Measurements from ENCODE around the gene C2orf15. TPM values are rescaled to one million over a fixed set of nuclear protein-coding genes. Genes with fewer than 3 reads are reported as not detected.

The C2orf15 gene
- total RNA-seq, 1 experiment from 2014 or later, result 0.95 TPM

Other genes starting within 250 kb of the C2orf15 start
- not detected in 2 replicates for gene CRACDL, start 205.5 kb upstream of the C2orf15 start, total RNA-seq (2014; rRNA removed; shearing (Covaris generic); ENCODE audit: low replicate concordance)
- 0.35 and 1.8 TPM in 2 replicates for gene TSGA10, start 13.2 kb downstream of the C2orf15 start, total RNA-seq (2014; rRNA removed; shearing (Covaris generic); ENCODE audit: low replicate concordance)
- 15.7 and 25.2 TPM in 2 replicates for gene LIPT1, start 13.3 kb downstream of the C2orf15 start, total RNA-seq (2014; rRNA removed; shearing (Covaris generic); ENCODE audit: low replicate concordance)
- 30.1 and 40.0 TPM in 2 replicates for gene MITD1, start 39.4 kb downstream of the C2orf15 start, total RNA-seq (2014; rRNA removed; shearing (Covaris generic); ENCODE audit: low replicate concordance)
- gene MRPL30, start 39.5 kb downstream of the C2orf15 start, total RNA-seq (2014; rRNA removed; shearing (Covaris generic); ENCODE audit: low replicate concordance), result 54.8 and 78.0 TPM in 2 replicates
- not detected in 2 replicates for gene LYG2, start 114.0 kb downstream of the C2orf15 start, total RNA-seq (2014; rRNA removed; shearing (Covaris generic); ENCODE audit: low replicate concordance)
- not detected in 2 replicates for gene LYG1, start 159.5 kb downstream of the C2orf15 start, total RNA-seq (2014; rRNA removed; shearing (Covaris generic); ENCODE audit: low replicate concordance)
- gene TXNDC9, start 194.6 kb downstream of the C2orf15 start, total RNA-seq (2014; rRNA removed; shearing (Covaris generic); ENCODE audit: low replicate concordance), result 92.7 and 117 TPM in 2 replicates
- gene EIF5B, start 195.7 kb downstream of the C2orf15 start, total RNA-seq (2014; rRNA removed; shearing (Covaris generic); ENCODE audit: low replicate concordance), result 2.0 and 3.6 TPM in 2 replicates